Activated T-cell treated with anti-CD3 and anti-CD28 coated beads for 48 hours (primary cell): Measurements from ENCODE around the gene NEU4.
A peak's percentile ranks its signal among the peaks of the same experiment; 100 is the strongest.
"Not testable (repeated sequence)": the region's sequence is repeated elsewhere in the genome, so short reads cannot be mapped to it uniquely, and the experiment has no call there.

Experiments
- DNase-seq: peaks from one replicate; pipeline ENCODE4 v3.0.0-alpha.2; 2020; ENCODE audit warnings: low read depth

NEU4 gene

DNA sequence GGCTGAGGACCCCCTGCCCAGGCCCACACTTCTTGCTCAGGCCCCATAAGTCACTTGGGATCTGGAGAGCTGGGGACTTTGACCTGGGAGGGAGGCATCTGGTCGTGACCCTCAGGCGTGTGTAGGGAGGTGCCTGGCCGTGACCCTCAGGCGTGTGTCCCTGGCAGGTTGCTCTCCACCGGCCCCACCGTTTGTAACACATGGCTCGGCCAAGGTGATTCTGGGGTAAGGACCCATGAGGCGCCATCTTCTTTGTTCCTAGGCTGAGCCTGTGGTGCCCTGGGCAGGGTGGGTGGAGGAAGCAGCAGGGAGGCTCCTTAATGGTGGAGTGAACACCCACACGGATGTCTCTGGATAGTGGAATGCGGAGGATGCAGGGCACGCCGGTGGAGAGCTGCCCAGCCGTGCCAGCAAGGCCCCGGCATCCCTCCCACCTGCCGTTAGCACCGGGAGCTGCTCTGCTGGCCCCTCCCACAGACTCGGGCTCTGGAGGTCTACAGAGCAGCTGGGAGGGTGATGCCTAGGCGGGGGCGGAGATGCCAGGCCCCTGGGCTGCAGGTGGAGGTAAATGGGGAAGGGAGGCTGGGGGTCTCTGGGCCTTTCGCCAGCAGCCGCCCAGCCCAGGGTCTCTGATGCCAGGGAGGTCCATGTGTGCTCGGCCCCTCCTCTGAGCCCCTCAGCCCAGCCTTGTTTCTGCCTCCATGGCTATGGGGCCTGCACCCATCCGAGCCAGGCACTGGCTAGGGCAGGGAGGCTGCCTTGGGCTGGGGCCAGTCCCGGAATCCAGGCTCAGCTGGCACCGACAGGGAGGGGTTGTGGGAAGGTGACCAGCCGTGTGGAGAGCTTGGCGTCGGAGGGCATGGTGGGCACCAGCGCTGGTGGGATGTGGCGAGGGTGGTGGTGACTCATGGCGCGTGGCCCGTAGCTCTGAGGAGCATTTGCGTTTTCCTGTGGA, 33.5 kb upstream of the NEU4 start:
- DNase-seq, result no peak

DNA sequence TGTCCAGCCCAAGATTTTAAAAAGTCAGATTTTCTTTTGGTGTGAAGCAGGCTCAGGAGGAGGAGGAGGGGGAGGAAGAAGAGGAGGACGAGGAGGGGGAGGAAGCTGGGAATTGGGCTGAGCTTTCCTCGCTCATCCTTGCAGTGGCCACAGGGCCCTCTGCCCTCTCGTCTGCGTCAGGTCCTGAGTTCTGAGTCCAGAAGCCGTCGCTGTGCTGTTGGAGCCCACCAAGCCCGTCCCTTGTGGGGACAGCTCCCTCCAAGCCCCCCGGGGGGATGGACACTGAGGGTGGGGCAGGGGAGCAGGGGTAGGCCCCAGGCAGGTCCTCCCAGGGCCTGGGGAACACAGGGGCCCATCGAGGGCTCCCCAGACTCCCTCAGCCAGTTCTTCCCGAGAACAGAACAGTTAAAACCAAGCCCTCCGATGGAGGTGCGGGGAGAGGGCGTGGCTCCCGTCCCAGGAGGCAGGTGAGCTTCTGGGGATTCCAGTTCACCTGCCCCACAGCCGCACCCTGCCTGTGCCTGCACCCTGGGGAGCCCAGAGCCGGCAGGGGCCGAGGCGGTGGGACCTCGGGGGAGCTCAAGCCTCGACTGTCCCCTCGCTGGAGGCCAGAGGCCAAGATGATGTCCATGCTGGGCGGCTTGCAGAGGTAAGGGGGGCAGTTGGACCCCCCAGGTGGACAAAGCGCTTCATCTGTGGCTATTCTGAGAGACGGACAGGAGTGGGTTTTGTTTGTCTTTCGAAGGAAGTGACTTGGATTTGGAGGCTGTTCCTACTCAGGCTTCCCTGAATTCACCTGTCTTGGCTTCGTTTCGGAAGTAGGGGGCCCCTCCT, 32.4 kb upstream of the NEU4 start, which contains the start of gene GAL3ST2:
Gene GAL3ST2 (plus strand): TSS at position 487 of the 834 bp plus-strand sequence. CDS start 134 bp downstream, at position 621.
- no peak for DNase-seq

DNA sequence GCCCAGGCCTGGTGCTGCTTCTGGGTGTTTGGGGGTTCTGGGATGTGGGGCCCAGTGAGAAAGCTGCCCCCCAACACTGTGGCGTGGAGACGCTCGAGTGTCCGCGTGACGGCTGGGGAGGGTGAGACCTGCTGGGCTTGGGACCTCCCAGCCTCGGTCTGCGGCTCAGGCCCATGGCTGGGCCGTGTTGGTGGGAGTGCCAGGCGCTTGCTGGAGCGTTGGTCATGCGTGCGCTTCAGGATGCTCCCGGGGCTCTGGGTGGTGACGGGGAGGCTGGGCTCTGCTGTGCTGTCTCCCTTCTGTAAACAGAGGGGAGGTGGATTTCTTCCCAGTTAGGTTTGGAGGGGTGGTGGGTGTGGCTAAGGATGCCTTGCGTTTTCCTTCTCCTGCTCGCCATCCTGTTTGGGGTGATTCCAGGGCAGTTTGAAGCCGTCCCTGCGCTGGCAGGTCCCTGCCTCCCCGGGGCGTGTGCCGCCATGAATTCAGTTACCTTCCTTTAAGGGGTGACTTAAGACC, 31.8 kb upstream of the NEU4 start:
- no peak for DNase-seq

DNA sequence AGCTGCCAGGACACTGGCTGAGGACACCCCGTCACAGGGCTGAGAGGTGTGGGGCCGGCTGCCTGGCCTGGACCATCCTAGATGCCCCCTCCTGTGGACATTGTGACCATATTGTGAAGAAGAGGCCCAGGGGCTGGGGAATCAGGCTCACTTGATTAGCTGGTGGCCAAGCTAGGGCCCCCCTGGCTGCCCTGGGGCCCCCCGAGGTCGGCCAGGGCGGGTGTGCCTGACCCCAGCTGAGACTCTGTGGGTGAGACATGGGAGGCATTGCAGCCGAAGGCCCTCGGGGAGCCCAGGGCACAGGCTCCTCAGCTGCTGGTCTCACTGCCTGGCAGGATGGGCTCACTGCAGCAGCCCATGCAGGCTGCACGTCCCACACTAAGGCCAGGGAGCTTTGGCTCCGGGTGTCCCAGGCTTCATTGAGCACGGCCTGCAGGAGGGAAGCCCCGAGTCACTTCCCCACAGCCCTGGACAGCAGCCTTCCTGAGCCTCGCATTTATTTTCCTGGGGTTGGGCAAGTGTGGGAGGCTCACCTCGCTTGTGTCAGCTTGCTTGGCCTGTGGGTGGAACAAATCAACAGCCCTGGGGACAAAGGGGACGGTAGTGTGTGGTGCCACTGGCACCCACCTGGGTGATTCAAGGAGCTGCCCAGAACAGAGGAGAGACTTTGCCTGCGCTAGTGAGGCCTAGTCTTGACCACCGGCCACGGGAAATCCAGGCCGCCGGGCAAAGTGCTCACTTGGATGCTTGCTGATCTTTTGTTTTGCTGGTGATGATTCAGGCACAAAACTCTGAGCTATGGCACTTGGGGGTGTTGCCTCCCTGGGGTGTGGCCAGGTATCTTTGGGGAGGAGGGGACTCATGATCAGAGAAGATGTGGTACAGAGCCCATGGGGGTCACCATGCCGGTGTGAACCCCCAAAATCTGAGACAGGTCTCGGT, 31.0 kb upstream of the NEU4 start:
- DNase-seq, result no peak

DNA sequence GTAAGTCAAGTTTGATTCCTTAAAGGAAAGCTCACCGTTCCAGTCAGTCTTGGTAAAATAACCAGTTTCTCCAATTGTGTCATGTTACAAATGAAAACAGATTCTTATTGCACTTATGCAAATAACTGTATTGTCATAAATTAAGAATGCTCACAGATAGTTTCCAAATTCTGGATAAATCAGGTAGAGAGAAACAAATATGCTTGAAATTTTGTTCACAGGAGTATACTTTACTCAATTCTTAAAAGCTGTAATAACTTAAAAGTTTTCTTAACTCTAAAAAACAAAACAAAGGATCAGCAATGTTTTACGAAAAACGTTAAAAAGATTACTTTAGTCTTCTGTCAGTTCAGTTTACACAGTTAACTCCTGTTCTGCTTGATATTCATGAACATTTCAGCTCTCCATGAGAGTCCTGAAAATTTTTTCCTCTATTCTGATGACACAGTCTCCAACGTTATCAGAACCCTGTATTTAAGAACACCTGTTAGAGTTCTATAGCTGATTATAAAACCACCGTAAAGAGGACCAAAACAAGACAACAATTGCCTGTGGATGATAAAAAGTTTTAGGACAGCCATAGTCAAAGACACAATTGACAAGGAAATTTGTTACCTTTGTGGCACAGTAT, 27.9 kb upstream of the NEU4 start:
- DNase-seq, result no peak

DNA sequence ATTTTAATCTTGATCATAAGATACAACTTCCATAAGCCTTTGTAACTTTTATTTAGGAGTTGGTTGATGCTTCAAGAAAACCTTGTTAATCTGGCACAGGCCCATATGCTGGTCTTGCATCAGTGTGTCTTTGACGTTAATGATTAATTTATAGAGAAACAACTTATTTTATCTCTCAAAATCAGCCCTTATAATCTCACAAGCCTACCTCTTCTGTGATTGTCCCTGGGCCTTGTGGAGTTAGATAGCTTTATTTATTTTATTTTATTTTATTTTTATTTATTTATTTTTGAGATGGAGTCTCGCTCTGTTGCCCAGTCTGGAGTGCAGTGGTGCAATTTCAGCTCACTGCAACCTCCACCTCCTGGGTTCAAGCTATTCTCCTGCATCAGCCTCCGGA, 26.9 kb upstream of the NEU4 start:
- DNase-seq, result not testable (repeated sequence)

DNA sequence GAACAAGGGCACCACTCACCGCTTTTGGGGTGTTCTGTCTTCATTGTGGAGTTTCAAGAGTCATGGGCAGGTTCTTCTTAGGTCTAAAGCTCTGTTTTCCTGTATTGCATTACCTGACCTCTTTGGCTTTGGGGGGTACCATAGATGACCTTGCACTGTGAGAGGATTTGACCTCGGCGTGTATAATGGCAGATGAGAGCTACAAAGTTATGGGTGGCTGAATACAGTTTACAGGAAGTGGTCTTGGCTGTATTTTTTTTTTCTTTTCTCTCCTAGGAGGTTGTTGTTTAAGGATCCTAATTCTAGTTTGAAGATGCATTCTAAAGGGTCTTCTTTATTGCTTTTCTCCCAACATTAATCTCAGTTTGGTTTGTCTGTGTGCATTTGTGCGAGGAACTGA, 20.9 kb upstream of the NEU4 start:
- DNase-seq, result no peak

DNA sequence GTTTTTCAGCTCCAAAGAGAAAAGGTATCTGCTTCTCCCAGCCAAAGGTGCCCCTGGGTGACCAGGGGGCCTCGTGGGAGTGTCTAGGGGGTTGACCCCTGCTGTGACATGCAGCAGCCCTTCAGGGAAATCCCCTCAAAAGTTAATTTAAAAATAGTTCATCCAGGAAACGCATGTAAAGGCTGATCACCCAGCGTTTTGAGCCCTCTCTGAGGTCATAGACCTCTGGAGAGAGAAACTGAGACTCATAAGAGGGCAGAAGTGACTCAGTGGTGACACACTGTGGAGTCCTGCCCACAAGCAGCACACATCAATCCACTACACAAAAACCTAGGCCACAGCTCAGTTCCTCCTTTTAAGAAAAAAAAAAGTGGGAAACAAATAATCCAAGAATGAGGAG, 20.4 kb upstream of the NEU4 start:
- DNase-seq, result peak; percentile 39

DNA sequence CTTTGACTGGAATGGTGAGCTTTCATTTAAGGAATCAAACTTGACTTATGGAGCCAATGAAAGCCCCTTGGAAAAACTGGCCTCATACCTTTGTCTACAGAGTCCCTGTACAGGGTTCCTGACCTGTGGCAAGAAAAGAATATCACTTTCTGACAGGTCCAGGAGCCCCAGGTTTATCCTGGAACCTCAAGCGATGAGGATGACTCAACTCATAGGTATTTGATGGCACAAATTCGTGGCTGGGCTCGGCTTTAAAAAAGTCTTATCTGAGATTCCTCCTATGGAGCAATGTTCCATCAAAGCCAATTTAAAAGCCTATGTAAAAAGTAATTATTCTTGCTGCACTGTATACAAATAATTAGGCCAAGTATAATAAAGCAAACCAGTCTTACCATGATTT, 17.6 kb upstream of the NEU4 start:
- DNase-seq, result not testable (repeated sequence)

DNA sequence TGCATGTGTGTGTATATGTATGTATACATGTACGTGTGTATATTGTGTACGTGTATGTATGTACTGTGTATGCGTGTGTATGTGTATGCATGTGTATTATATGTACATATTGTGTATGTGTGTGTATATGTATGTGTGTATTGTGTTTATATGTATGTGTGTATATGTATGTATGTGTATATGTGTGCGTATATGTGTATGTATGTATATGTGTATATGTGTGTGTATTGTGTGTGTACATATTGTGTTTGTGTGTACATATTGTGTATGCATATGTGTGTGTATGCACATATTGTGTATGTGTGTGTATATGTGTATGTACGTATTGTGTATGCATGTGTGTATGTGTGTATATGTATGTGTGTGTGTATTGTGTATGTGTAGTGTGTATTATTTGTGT, 15.6 kb upstream of the NEU4 start:
- DNase-seq, result no peak

DNA sequence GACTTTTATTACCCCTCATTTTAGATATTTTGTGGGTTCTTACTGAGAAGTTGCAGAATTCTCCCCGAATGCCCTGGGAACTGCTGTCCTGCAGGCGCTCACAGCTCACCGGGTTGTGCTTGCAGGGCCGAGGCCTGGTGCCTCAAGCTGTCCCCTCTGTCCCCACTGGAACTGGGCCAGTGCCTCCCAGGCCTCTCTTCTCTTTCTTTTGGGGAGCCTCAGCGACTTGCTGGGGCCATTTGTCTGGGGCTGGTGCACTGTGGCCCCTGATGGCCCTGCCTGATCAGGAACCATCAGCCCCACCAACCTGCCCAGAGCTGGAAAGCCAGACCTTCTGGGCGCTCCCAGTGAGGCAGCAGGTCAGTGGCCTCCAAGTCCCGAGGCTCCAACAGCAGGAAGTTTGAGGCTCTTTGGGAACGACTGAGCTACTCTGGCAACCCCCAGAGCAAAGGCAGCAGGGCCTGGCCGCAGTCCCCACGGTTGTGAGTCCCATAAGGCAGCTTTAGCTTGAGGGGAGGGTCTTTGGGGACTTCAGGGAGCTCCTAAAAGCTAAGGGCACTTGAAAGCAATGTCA, 14.7 kb upstream of the NEU4 start:
- DNase-seq, result no peak

DNA sequence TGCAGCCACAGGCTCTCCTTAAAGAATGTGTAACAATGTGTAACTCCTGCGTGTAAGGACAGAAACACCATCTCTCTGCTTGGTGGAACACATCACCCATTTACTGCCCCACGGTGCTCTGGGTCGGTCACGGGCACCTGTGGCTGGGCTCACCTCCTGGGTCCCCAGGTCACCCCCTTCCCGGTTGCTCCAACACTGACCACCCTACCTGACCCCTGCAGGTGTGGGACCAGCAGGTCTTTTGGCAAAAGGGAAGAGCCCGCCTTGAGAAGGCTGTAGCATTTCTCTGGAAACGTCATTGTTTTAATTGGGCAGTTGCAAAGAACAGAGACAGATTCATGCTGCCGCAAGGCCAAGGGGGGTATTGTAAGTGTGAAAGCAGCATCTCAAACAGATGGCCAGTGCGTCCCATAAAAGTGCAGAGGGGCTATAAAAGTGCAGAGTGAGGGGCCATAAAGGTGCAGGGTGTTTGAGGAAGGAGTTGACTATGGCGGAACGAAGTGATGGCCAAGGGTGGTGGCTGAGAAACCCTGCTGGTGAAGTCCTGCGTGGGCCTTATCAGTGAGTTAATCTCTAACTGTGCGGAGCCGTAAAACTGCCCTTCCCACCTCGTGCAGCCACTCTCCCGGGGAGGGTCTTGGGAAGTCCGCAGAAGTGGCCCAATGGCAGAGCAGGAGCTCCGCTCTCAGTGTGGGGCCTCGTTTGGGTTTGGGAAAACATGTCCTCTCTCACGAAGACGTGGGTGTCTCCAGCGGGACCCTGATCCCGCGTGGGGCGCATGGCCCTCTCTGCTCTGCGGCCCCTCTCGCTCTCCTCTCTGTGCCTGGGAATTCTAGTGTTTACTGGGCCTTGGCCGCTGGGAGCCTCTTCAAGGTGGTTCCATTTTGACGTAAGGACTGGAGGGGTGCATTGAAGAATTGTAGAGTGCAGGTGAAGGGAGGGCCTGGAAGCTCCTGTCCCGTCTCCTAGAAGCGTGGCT, 13.7 kb upstream of the NEU4 start:
- DNase-seq, result no peak

DNA sequence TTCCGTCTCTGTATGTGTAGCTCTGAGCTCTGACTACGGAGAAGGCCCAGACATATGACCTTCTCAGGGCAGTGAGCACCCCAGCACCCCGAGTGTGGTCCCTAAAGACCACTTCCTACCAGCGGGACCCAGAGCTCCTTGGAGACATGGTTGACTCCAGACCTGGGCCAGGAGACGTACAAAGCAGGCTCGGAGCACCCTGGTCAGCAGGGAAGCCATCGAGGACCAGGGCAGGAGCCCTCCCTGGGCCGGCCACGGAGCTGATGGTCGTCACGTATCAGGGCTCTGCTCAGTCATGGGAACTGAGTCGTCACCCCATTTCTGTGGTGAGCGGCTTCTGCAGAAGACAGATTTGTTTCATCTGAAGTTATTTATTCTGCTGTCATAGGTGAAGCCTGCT, 12.8 kb upstream of the NEU4 start:
- no peak for DNase-seq

DNA sequence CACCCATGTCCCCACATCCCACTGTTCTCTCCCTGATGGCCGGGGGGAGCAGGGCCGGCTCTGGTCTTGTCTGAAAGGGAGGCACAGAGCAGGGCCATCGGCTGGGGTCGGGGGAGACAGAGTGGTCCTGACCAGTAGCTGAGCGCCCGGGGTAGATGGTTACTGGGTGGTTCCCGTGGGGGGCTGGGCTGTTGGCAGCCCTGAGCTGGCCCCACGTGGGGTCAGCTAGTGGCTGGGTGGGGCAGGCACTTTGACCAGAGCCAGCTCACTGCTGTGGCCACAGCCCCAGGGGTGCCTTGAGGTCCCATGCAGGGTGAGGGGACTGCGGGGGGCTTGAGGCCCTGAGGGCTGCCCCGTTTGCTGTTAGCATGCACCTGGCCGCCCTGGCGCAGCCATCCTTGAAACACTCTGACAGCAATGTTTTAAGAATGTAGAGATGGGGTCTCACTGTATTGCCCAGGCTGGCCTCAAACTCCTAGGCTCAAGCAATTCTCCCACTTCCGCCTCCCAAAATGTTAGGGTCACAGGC, 12.3 kb upstream of the NEU4 start:
- DNase-seq, result no peak

DNA sequence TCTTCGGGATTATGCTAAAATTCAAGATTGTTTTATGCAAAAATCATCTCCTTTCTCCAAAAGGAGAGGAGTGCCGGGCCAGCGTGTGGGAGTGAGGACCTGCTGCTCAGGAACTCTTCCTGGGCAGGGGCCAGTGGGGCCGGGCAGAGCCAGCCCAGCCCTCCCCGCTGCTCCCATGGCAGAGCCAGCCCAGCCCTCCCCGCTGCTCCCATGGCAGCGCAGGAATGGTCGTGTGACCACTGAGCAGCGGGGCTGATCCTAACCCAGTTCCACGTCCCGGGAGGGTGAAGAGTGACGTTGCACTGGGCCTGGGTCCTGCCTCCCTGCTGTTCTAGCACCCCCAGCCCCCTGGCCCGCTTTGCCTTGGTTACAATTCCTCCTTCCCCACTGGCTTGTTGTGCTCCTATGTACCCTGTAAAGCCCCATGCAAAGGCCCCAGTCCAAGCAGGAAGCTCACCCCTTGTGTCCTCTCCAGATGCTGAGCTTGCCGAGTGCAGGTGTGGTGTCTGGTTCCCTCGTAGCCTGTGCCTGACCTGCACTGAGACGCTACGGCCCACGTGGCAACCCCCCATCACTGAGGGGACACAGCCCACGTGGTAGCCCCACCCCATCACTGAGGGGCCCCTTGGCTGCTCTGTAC, 11.4 kb upstream of the NEU4 start:
- DNase-seq, result no peak

DNA sequence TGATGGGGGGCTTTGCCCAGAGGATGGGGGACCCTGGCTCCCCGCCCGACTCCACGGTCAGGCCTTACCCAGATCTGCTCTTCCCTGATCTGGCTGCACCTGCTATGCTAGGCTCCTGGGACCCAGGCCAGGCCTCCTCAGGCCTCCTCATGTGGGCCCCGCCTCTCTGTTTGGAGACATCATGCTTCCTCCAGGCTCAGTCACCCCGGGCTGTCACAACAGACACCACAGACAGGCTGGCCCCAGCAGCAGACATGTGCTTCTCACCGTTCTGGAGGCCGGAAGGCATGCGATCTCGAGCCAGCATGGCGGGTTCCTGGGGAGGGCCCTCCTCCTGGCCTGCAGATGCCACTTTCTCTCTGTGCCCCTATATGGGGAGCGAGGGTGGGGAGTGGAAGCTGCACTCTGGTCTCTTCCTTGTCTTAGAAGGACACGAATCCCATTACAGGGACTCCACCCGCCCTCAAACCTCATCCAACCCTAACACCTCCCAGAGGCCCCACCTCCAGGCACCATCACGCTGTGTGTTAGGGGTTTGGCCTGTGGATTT, 10.8 kb upstream of the NEU4 start:
- no peak for DNase-seq

DNA sequence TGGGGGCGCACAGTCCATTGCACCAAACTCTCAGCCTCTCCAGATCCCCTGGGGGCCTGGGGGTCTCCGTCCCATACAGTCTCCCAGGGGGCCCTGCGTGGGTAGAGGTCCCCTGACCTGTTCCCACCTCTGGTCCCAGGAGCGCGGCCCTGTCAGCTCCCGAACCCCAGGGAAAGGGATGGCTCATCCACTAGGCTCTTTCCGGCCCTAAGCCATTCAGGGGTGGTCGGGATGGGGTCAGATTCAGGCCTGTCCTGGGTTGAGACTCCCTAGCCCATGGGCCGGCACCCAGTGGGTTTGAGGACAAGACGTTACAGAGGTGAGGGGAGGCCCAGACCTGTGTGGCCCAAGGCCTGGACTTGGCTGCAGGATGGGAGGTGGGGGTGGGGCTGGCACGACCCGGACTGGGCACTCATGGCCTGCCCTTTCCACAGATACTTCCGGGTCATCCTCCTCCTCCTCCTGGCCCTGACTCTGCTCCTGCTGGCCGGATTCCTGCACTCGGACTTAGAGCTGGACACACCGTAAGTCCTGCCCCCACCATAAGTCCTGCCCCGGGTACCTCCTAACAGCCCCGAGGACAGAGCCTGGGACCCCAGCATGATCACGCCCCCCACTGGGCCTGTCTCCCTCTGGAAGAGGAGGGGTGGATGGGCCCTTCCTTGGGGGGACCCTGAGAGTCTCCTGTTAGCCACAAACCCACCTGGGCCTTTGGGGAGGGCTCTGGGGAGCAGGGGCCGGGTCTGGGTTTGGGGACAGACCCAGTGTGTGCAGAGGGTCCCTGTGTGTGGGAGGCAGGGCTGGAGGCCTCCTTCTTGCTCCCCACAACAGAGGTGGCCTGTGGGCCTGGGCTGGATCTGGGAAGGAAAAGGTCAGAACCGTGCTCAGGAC, 10.1 kb upstream of the NEU4 start:
- no peak for DNase-seq
